K562 (cell line): ENCODE results near the gene PTP4A2. TPM values are rescaled to one million over a fixed set of nuclear protein-coding genes. Genes with fewer than 3 reads are reported as not detected.

Source experiments
- CEBPG ChIP-seq, 3 experiments: fragments of 200-800 bp in 1 of 3; sonication (Bioruptor generic) in 1 of 3; sonication (generic) in 1 of 3; formaldehyde crosslinking in 1 of 3; IDR thresholded peaks in 2 of 3; conservative IDR thresholded peaks in 1 of 3; 2 replicates each; pipeline versions ENCODE4 v1.6.1 to v1.8.0; 2016 to 2022; ENCODE audit warnings: missing compliant biosample characterization in 2 of 3, missing genetic modification characterization in 2 of 3, mild to moderate bottlenecking in 1 of 3, missing genetic modification reagents in 1 of 3
- COPS2 ChIP-seq: fragments of 450-650 bp; conservative IDR thresholded peaks from 2 replicates; pipeline ENCODE4 v1.6.1; 2016; ENCODE audit warnings: mild to moderate bottlenecking, moderate library complexity
- ELF4 ChIP-seq: fragments of 450-650 bp; formaldehyde crosslinking; IDR thresholded peaks from 2 replicates; pipeline ENCODE4 v1.4.0; 2022; ENCODE audit warnings: missing genetic modification characterization
- HEY1 ChIP-seq: fragments of 250-450 bp; sonication (Bioruptor Pico); IDR thresholded peaks from 2 replicates; pipeline ENCODE4 v1.5.0; 2020; ENCODE audit warnings: mild to moderate bottlenecking, moderate library complexity, borderline replicate concordance
- HMG20A ChIP-seq: fragments of 450-650 bp; formaldehyde crosslinking; conservative IDR thresholded peaks from 2 replicates; pipeline ENCODE4 v1.4.0; 2020; ENCODE audit warnings: mild to moderate bottlenecking, mixed read lengths
- JUND ChIP-seq, 2 experiments: IDR thresholded peaks; 2 replicates in 1 of 2; 3 replicates in 1 of 2; pipeline ENCODE4 v1.6.1; 2011; ENCODE audit warnings: borderline replicate concordance in 2 of 2, low read depth in 2 of 2, low read length in 2 of 2, improper control_type of control experiment in 1 of 2, missing biosample characterization in 1 of 2, missing genetic modification characterization in 1 of 2, missing genetic modification reagents in 1 of 2
- MCM7 ChIP-seq, 2 experiments: fragments of 450-650 bp; IDR thresholded peaks; 2 replicates each; pipeline ENCODE4 v1.6.1; 2016 to 2018
- MEIS2 ChIP-seq: fragments of 450-650 bp; IDR thresholded peaks from 2 replicates; pipeline ENCODE4 v1.6.1; 2014; ENCODE audit warnings: mild to moderate bottlenecking; ENCODE audit not compliant: partially characterized antibody
- MLX ChIP-seq, 2 experiments: fragments of 450-650 bp in 1 of 2; sonication (generic) in 1 of 2; formaldehyde crosslinking; conservative IDR thresholded peaks; 2 replicates each; pipeline versions ENCODE4 v1.4.0 to v1.8.1; 2020 to 2022; ENCODE audit warnings: mild to moderate bottlenecking in 1 of 2, missing genetic modification reagents in 1 of 2
- MYBL2 ChIP-seq, 2 experiments: fragments of 450-650 bp in 1 of 2; sonication (generic) in 1 of 2; formaldehyde crosslinking in 1 of 2; IDR thresholded peaks; 2 replicates each; pipeline versions ENCODE4 v1.6.1 to v1.8.1; 2017 to 2022; ENCODE audit warnings: borderline replicate concordance in 1 of 2, inconsistent platforms in 1 of 2, low read depth in 1 of 2, mild to moderate bottlenecking in 1 of 2, missing genetic modification reagents in 1 of 2, moderate library complexity in 1 of 2
- PCBP1 ChIP-seq: fragments of 200-400 bp; formaldehyde crosslinking; IDR thresholded peaks from 2 replicates; pipeline ENCODE4 v1.6.1; 2018; ENCODE audit warnings: mild to moderate bottlenecking, low read depth, low read length; ENCODE audit not compliant: poor library complexity, severe bottlenecking
- RCOR1 ChIP-seq, 2 experiments: IDR thresholded peaks; 2 replicates each; pipeline ENCODE4 v1.6.1; 2012; ENCODE audit warnings: low read depth in 2 of 2, low read length in 2 of 2, borderline replicate concordance in 1 of 2, improper control_type of control experiment in 1 of 2
- SETDB1 ChIP-seq: IDR thresholded peaks from one replicate; pipeline ENCODE4 v1.6.1; 2012; ENCODE audit warnings: low read length, control low read depth, inconsistent platforms
- SMARCB1 ChIP-seq: IDR thresholded peaks from 2 replicates; pipeline ENCODE4 v1.6.1; 2011; ENCODE audit warnings: improper control_type of control experiment, low read depth; ENCODE audit not compliant: insufficient read length
- SRF ChIP-seq, 2 experiments: fragments of 250-450, 450-650 bp in 1 of 2; sonication (Bioruptor Pico) in 1 of 2; sonication (generic) in 1 of 2; formaldehyde crosslinking; IDR thresholded peaks; 2 replicates each; pipeline versions ENCODE4 v1.5.0 to v1.5.1; 2020 to 2022; ENCODE audit warnings: mild to moderate bottlenecking in 1 of 2, missing genetic modification reagents in 1 of 2
- STAT6 ChIP-seq: sonication (generic); formaldehyde crosslinking; IDR thresholded peaks from 2 replicates; pipeline ENCODE4 v1.8.1; 2023; ENCODE audit warnings: mild to moderate bottlenecking, missing genetic modification reagents
- TCF15 ChIP-seq: fragments of 250-450 bp; sonication (Bioruptor Pico); IDR thresholded peaks from 2 replicates; pipeline ENCODE4 v1.8.0; 2022; ENCODE audit warnings: moderate library complexity, mild to moderate bottlenecking, inconsistent platforms
- ZFP91 ChIP-seq: sonication (generic); formaldehyde crosslinking; IDR thresholded peaks from 2 replicates; pipeline ENCODE4 v1.8.0; 2022; ENCODE audit warnings: mild to moderate bottlenecking, missing genetic modification reagents
- ZNF3 ChIP-seq: fragments of 250-450 bp; sonication (Bioruptor Pico); IDR thresholded peaks from 2 replicates; pipeline ENCODE4 v1.5.0; 2021; ENCODE audit warnings: mild to moderate bottlenecking, moderate library complexity
- polyA plus RNA-seq, 8 experiments: library from polyadenylated mRNA; depleted of rRNA in 4 of 8; stranded (reverse) in 5 of 8; unstranded in 3 of 8; fragments of >200 nt; fragmentation: Nextera tagmentation in 2 of 8; fragmentation: Illumina TruSeq in 1 of 8; extraction: Ambion mirVana in 2 of 8; extraction: Trizol in 1 of 8; gene quantifications; 2 replicates each; pipeline versions ENCODE4 v1.2.1 to v1.2.3, GENCODE V29; 2011 to 2014; ENCODE audit warnings: inconsistent platforms in 1 of 8, missing spikeins in 1 of 8
- total RNA-seq, 7 experiments: library from RNA; depleted of rRNA in 6 of 7; stranded (reverse); fragments of >200 nt in 6 of 7; fragmentation: Illumina TruSeq in 2 of 7; extraction: Trizol in 2 of 7; gene quantifications; 2 replicates each; pipeline versions ENCODE4 v1.2.1 to v1.2.3, GENCODE V29; 2011 to 2021; ENCODE audit warnings: low replicate concordance in 1 of 7

Gene PTP4A2
- total and polyA plus RNA-seq, 9 of the 15 experiments (the other 6 are each of a cell fraction or from before 2014, with no cell fraction given) = 197 to 870 (median 480) TPM

GRCh38 chr1:31931593-31932225, 6.5 kb downstream of the PTP4A2 start (continued):
- TF ChIP-seq PCBP1 (no peak), MCM7 (IDR thresholded peaks at IDR 0.05) (no peak), RCOR1 (IDR thresholded peaks at IDR 0.05; ENCODE audit: borderline replicate concordance in 1 of 2, low read depth in 2 of 2, low read length in 2 of 2) (0 out of 4 replicates have a peak, but pooled peaks of 1 of the 2 experiments have one; percentile 47), HMG20A (no peak), JUND (IDR thresholded peaks at IDR 0.05; ENCODE audit: borderline replicate concordance, low read depth, low read length) (peak; percentile 94), JUND (tag; IDR thresholded peaks at IDR 0.05; ENCODE audit: borderline replicate concordance, low read depth, low read length) (peak; percentile 90), MEIS2 (peak; percentile 51), CEBPG (CRISPR knock-in tag; IDR thresholded peaks at IDR 0.05) (no peak), CEBPG (tag; conservative IDR thresholded peaks at IDR 0.05 in 1 of 2, IDR thresholded peaks at IDR 0.05 in 1 of 2) (no peak; a peak in 1 of 4 replicates), SETDB1 (no peak), SRF (CRISPR knock-in tag; IDR thresholded peaks at IDR 0.05) (no peak), SMARCB1 (peak; percentile 10), ELF4 (CRISPR knock-in tag) (no peak), ZNF3 (CRISPR knock-in tag) (no peak), ZFP91 (CRISPR knock-in tag) (no peak), TCF15 (CRISPR knock-in tag) (no peak), MYBL2 (IDR thresholded peaks at IDR 0.05; ENCODE audit: low read depth) (no peak), MYBL2 (CRISPR knock-in tag; IDR thresholded peaks at IDR 0.05; ENCODE audit: borderline replicate concordance) (no peak), COPS2 (no peak), STAT6 (CRISPR knock-in tag) (no peak), MLX (CRISPR knock-in tag; conservative IDR thresholded peaks at IDR 0.05) (no peak), HEY1 (no peak)
